ENCODE results near the gene SRGN.

Gene SRGN

DNA sequence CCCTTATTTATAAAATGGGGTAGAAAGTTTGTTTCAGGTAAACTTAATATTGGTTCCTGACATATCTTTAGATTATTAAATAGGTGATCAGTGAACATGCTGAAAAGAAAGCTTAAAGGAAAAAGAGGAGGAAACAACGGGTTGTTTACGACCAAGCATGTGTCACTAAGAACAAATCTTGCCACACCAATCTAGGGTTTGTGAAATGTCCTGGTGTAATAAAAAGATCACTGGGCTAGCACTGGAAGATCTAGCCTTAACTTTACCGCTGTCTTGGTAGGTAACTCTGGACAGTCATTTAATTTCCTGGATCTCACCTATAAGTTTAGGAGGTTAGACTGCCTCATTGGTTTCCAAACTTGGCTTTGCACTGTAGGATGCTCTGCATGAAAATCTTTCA is 55.1 kb downstream of the SRGN start:
- DNase-seq: no peak

DNA sequence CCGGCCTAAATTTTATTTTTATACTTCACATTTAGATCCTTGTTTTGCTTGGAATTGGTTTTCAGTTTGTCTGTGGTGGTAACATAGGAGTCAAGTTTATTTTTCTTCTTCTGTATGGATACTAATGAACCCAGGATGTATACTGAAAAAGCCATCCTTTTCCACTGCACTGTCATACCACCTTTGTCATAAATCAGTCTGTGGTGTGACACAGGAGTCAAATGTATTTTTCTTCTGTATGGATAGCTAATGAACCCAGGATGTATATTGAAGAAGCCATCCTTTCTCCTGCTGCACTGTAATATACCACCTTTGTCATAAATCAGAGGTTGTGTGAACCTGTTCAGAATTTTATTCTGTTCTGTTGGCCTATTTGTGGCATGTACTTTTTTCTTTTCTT is 57.4 kb downstream of the SRGN start:
- no peak for DNase-seq

DNA sequence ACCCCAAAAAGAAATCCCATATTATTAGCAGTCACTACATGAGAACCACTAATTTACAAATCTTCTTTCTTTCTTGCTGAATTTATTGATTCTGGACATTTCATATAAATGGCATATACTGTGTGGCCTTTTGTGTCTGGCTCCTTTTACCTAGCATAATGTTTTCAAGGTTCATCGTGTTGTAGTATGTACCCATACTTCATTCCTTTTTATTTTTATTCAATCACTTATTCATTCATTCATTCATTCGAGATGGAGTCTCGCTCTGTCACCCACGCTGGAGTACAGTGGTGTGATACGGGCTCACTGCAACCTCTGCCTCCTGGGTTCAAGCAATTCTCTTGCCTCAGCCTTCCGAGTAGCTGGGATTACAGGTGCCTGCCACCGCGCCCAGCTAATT is 58.0 kb downstream of the SRGN start:
- no peak for DNase-seq

DNA sequence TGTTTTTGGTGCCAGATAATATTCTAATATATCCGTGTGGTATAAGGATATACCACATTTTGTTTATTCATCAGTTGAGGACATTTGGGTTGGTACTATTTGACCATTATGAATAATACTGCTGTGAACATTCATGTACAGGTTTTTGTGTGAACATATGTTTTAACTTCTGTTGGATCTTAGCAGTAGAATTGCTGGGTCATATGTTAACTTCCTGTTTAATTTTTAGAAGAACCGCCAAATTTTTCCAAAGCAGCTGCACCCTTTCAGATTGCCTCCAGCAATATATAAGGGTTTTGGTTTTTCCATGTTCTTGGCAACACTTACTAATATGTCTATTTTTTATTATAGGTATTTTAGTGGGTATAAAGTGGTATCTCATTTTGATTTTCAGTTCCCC is 58.9 kb downstream of the SRGN start:
- DNase-seq: no peak

DNA sequence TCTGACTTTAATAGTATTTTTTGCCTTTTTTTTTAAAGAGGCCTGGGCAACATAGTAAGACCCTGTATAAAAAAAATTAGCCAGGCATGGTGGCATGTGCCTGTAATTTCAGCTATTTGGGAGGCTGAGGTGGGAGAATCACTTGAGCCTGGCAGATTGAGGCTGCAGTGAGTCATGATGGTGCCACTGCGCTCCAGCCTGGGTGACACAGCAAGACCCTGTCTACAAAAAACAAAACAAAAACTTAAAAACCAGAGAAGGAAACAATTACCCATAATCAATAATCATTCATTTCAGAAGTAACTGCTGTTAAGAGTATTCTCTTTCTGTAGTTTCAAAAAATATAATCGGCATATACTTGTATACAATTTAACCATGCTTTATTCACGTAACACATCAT is 64.1 kb downstream of the SRGN start:
- DNase-seq: no peak

DNA sequence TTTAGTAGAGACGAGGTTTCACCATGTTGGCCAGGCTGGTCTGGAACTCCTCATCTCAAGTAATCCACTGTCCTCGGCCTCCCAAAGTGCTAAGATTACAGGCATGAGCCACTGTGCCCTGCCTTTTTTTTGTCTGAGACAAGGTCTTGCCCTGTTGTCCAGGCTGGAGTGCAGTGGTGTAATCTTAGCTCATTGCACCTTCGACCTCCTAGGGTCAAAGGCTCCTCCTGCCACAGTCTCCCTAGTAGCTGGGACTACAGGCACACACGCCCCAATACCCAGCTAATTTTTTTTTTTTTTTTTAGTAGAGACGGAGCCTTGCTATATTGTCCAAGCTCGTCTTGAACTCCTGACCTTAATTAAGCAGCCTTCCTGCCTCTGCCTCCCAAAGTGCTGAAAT is 65.3 kb downstream of the SRGN start:
- no peak for DNase-seq
